Midbrain (tissue), 1 donor: ENCODE data around the gene NCK2.

Experiments used
- DNase-seq: peaks from one replicate; lab custom pipeline; 2025; lab: John Stamatoyannopoulos, UW

NCK2 gene

GRCh38 chr2:105813405-105813804 is 68.7 kb downstream of the NCK2 start:
- DNase-seq: no peak

- DNase-seq: no peak
These were observed 69.7 kb downstream of the NCK2 start for GRCh38 chr2:105814291-105814940.

- no peak for DNase-seq
These were observed 70.7 kb downstream of the NCK2 start for GRCh38 chr2:105815401-105815800.

GRCh38 chr2:105820151-105820550 is 75.4 kb downstream of the NCK2 start:
- DNase-seq: no peak

GRCh38 chr2:105820691-105821090 is 76.0 kb downstream of the NCK2 start:
- no peak for DNase-seq

- no peak for DNase-seq
These were observed 76.9 kb downstream of the NCK2 start for GRCh38 chr2:105821428-105822125.

GRCh38 chr2:105822186-105822585 is 77.5 kb downstream of the NCK2 start:
- DNase-seq: no peak

- DNase-seq: no peak
These were observed 79.7 kb downstream of the NCK2 start for GRCh38 chr2:105824446-105824845.

GRCh38 chr2:105827351-105828096 is 82.8 kb downstream of the NCK2 start:
- DNase-seq: no peak

- DNase-seq: no peak
These were observed 83.8 kb downstream of the NCK2 start for GRCh38 chr2:105828558-105828957.

GRCh38 chr2:105834931-105835330 is 90.2 kb downstream of the NCK2 start:
- no peak for DNase-seq

GRCh38 chr2:105836341-105836740 is 91.6 kb downstream of the NCK2 start:
- no peak for DNase-seq

GRCh38 chr2:105836840-105837692 is 92.4 kb downstream of the NCK2 start:
- no peak for DNase-seq

GRCh38 chr2:105839793-105840192 is 95.1 kb downstream of the NCK2 start:
- no peak for DNase-seq

GRCh38 chr2:105840933-105841332 is 96.2 kb downstream of the NCK2 start:
- DNase-seq: no peak

GRCh38 chr2:105841551-105841950 is 96.8 kb downstream of the NCK2 start:
- no peak for DNase-seq

- no peak for DNase-seq
These were observed 97.8 kb downstream of the NCK2 start for GRCh38 chr2:105842555-105842954.

GRCh38 chr2:105843476-105844374 is 99.0 kb downstream of the NCK2 start:
- no peak for DNase-seq

GRCh38 chr2:105845976-105846375 is 101.3 kb downstream of the NCK2 start:
- no peak for DNase-seq

- DNase-seq: no peak
These were observed 102.3 kb downstream of the NCK2 start for GRCh38 chr2:105847056-105847455.

- no peak for DNase-seq
These were observed 103.7 kb downstream of the NCK2 start for GRCh38 chr2:105848367-105848766.
